HepG2 (cell line): Measurements from ENCODE around the gene CD248. TPM values are rescaled to one million over a fixed set of nuclear protein-coding genes. Genes with fewer than 3 reads are reported as not detected.

Source experiments
- ATAC-seq: fragments of 200-7000 bp; cut with Tn5 transposase; 3 replicates; pipeline ENCODE4 v1.9.1; 2020; ENCODE audit warnings: mild to moderate bottlenecking, moderate library complexity
- BruUV-seq: library from RNA; stranded (reverse); fragments of 400-500 nt; replicated peaks from 2 replicates; lab custom pipeline; 2021; lab: Mats Ljungman, UMichigan
- CTCF ChIA-PET: fragments of 300-600 bp; formaldehyde crosslinking; extraction: SDS; loops from one replicate; lab custom pipeline; 2021; ENCODE audit warnings: low total read pairs, inconsistent platforms, low intra/inter-chr PET ratio; lab: Yijun Ruan, JAX
- POLR2A ChIA-PET: fragments of 350-600 bp; sonication (Branson Sonifier 250); formaldehyde crosslinking; loops from one replicate; lab custom pipeline; 2020; ENCODE audit warnings: antibody characterized with exemption, inconsistent platforms; lab: Yijun Ruan, JAX
- DNase-seq: peaks from one replicate; pipeline ENCODE4 v3.0.0-alpha.2; 2015; ENCODE audit warnings: low spot score
- FAIRE-seq: peaks from 3 replicates; lab custom pipeline; 2011; peaks lifted over from hg19 to GRCh38; lab: Jason Lieb, UNC
- H2AFZ ChIP-seq: one replicate; pipeline ENCODE4 v1.6.1; 2011; ENCODE audit warnings: low read length, inconsistent platforms
- H3K27ac ChIP-seq: fragments of 300-600 bp; 3 replicates; pipeline ENCODE4 v1.8.0; 2011; ENCODE audit warnings: mixed run types, mild to moderate bottlenecking, mixed read lengths, low read length, inconsistent platforms; ENCODE audit not compliant: insufficient read depth; ENCODE audit errors: extremely low read length
- H3K27me3 ChIP-seq, 2 experiments: fragments of 200-600 bp in 1 of 2; 2 replicates in 1 of 2; 3 replicates in 1 of 2; pipeline versions ENCODE4 v1.6.0 to v1.8.0; 2011; ENCODE audit warnings: low read length in 2 of 2, mild to moderate bottlenecking in 2 of 2, moderate library complexity in 2 of 2, inconsistent platforms in 1 of 2; ENCODE audit not compliant: insufficient read depth in 2 of 2, control insufficient read depth in 1 of 2
- H3K36me3 ChIP-seq, 2 experiments: fragments of 200-600 bp in 1 of 2; replicated peaks in 1 of 2; 2 replicates in 1 of 2; 3 replicates in 1 of 2; pipeline versions ENCODE4 v1.5.1 to v1.8.0; 2011; ENCODE audit warnings: low read length in 2 of 2, inconsistent platforms in 1 of 2; ENCODE audit not compliant: insufficient read depth in 2 of 2, control insufficient read depth in 1 of 2
- H3K4me1 ChIP-seq: 2 replicates; pipeline ENCODE4 v1.5.1; 2012; ENCODE audit warnings: low read length, inconsistent platforms; ENCODE audit not compliant: insufficient read depth
- H3K4me2 ChIP-seq: 2 replicates; pipeline ENCODE4 v1.6.0; 2011; ENCODE audit warnings: low read depth, low read length, inconsistent platforms
- H3K4me3 ChIP-seq, 3 experiments: fragments of 200-600 bp in 1 of 3; sonication (generic), shearing (Covaris generic) in 1 of 3; replicated peaks in 1 of 3; 2 replicates each; pipeline ENCODE4 v1.5.1; 2011 to 2016; ENCODE audit warnings: low read length in 3 of 3, inconsistent platforms in 2 of 3, low read depth in 2 of 3, mild to moderate bottlenecking in 2 of 3, control low read depth in 1 of 3, mixed read lengths in 1 of 3; ENCODE audit not compliant: insufficient read depth in 1 of 3
- H3K79me2 ChIP-seq: one replicate; pipeline ENCODE4 v1.6.1; 2011; ENCODE audit warnings: low read length, inconsistent platforms; ENCODE audit not compliant: insufficient read depth
- H3K9ac ChIP-seq: 2 replicates; pipeline ENCODE4 v1.6.0; 2011; ENCODE audit warnings: mild to moderate bottlenecking, low read depth, low read length, inconsistent platforms; ENCODE audit not compliant: insufficient read depth
- H3K9me3 ChIP-seq: 2 replicates; pipeline ENCODE4 v1.5.1; 2012; ENCODE audit warnings: mild to moderate bottlenecking, low read length
- H4K20me1 ChIP-seq: 2 replicates; pipeline ENCODE4 v1.6.0; 2011; ENCODE audit warnings: inconsistent platforms, mild to moderate bottlenecking, low read length, moderate library complexity; ENCODE audit not compliant: insufficient read depth
- CEBPG ChIP-seq: IDR thresholded peaks from 2 replicates; pipeline ENCODE4 v1.6.1; 2016
- DR1 ChIP-seq: sonication (generic); formaldehyde crosslinking; IDR thresholded peaks from 2 replicates; pipeline ENCODE4 v1.8.0; 2021; ENCODE audit warnings: mild to moderate bottlenecking, missing genetic modification reagents, inconsistent platforms
- FOSL1 ChIP-seq: sonication (generic); formaldehyde crosslinking; IDR thresholded peaks from 2 replicates; pipeline ENCODE4 v1.9.0; 2021; ENCODE audit warnings: missing genetic modification reagents, borderline replicate concordance
- GATAD2A ChIP-seq: IDR thresholded peaks from 2 replicates; pipeline ENCODE4 v1.6.1; 2016
- GZF1 ChIP-seq: sonication (generic); formaldehyde crosslinking; IDR thresholded peaks from 2 replicates; pipeline ENCODE4 v1.5.1; 2020; ENCODE audit warnings: mild to moderate bottlenecking, missing genetic modification reagents
- MAZ ChIP-seq, 2 experiments: sonication (generic) in 1 of 2; formaldehyde crosslinking in 1 of 2; IDR thresholded peaks; 2 replicates each; pipeline versions ENCODE4 v1.5.0 to v1.6.1; 2012 to 2020; ENCODE audit warnings: low read depth in 2 of 2, mild to moderate bottlenecking in 2 of 2, borderline replicate concordance in 1 of 2, improper control_type of control experiment in 1 of 2, low read length in 1 of 2, missing genetic modification reagents in 1 of 2, moderate library complexity in 1 of 2
- TARDBP ChIP-seq: sonication (generic); formaldehyde crosslinking; IDR thresholded peaks from 2 replicates; pipeline ENCODE4 v1.8.0; 2022; ENCODE audit warnings: mild to moderate bottlenecking, missing genetic modification reagents
- ZFX ChIP-seq: sonication (generic); formaldehyde crosslinking; IDR thresholded peaks from 2 replicates; pipeline ENCODE4 v1.4.0; 2020; ENCODE audit warnings: mild to moderate bottlenecking, low read depth, missing genetic modification reagents, moderate library complexity
- ZNF335 ChIP-seq: sonication (generic); formaldehyde crosslinking; IDR thresholded peaks from 2 replicates; pipeline ENCODE4 v1.4.0; 2020; ENCODE audit warnings: missing genetic modification reagents
- ZNF33A ChIP-seq: sonication (generic); formaldehyde crosslinking; IDR thresholded peaks from 2 replicates; pipeline ENCODE4 v1.5.1; 2020; ENCODE audit warnings: missing genetic modification reagents, mild to moderate bottlenecking, moderate library complexity, borderline replicate concordance
- WGBS: methylation state at CpG from one replicate; pipeline ENCODE4 v1.1.6; 2017; ENCODE audit warnings: low lambda C conversion rate; 5-methylcytosine and 5-hydroxymethylcytosine counted together
- in situ Hi-C: cut with HindIII; loops from 2 replicates; pipeline ENCODE4 v1.10.0; 2017; ENCODE audit warnings: low pct_unique_long_range_greater_than_20kb; ENCODE audit not compliant: extremely low pct_ligation_motif_present
- intact Hi-C: fragments of 100-400 bp; cut with micrococcal nuclease; formaldehyde crosslinking; loops from one replicate; pipeline ENCODE4 v1.10.0; 2022; ENCODE audit not compliant: unreplicated experiment
- polyA plus RNA-seq, 8 experiments: library from polyadenylated mRNA; depleted of rRNA in 3 of 8; stranded (reverse) in 7 of 8; unstranded in 1 of 8; fragments of >200 nt; fragmentation: Illumina TruSeq in 4 of 8; extraction: Trizol in 4 of 8; gene quantifications; 2 replicates each; pipeline versions ENCODE4 v1.2.1 to v1.2.3, GENCODE V29; 2011 to 2016; ENCODE audit warnings: low read depth in 4 of 8, missing spikeins in 1 of 8, mixed read lengths in 1 of 8; ENCODE audit not compliant: insufficient read depth in 1 of 8
- total RNA-seq, 5 experiments: library from RNA; depleted of rRNA; stranded (reverse); fragments of >200 nt; fragmentation: Illumina TruSeq; extraction: Trizol; gene quantifications; 2 replicates each; pipeline ENCODE4 v1.2.3, GENCODE V29; 2016; ENCODE audit warnings: low read depth in 1 of 5

The CD248 gene
- total and polyA plus RNA-seq, 2 of the 13 experiments (the other 11 are each of a cell fraction or from before 2014, with no cell fraction given), result 0.25 to 0.35 TPM

DNA sequence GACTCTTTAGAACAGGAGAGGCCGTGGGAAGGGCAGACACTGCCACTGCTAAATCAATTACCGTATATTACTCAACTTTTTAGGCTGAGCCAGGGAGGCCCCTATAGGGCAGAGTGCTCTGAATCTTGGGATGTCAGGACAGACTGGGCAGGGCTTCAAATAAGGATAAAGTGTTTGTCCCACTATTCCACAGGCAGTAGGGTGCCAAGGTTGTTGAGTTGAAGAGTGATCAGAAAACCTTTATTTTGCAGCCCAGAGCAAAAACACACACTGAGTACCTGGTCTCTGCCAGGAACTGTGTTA lies 32.2 kb upstream of the CD248 start:
- H3K4me3 ChIP-seq, result peak overlapping the region; percentile 11 to 85 (median 83); a peak in 4 of 6 replicates
- H3K27ac ChIP-seq, result peak overlapping the region; percentile 85
- H4K20me1 ChIP-seq, result no peaks in the 10 kb centered on the region
- peaks cover 2 to 6% of the 10 kb centered on the region in 2 experiments; a peak in 3 of 5 replicates for H3K36me3 ChIP-seq
- H3K27me3 ChIP-seq, result no peaks in the 10 kb centered on the region; a peak in 1 of 5 replicates
- peak overlapping the region; percentile 79 for H3K9ac ChIP-seq
- no TSS peak for BruUV-seq
- no peak overlapping the region for H2AFZ ChIP-seq
- 20% methylated on average over 2 of the region's 2 CpGs for WGBS
- intact Hi-C loops, result no loop called here
- DNase-seq (no peak), FAIRE-seq (no peak), ATAC-seq (no peak)
- H3K4me1 ChIP-seq, result peaks cover 76% of the 10 kb centered on the region
- no peaks in the 10 kb centered on the region for H3K9me3 ChIP-seq
- ChIA-PET CTCF (no interaction called here), POLR2A (interaction anchor here (0.6 kb wide), 2 partner anchors 77 to 238 kb away, joined by 4 read pairs; no protein-coding TSS in a partner anchor)
- in situ Hi-C loops, result no loop called here
- peak overlapping the region; percentile 91 for H3K4me2 ChIP-seq
- H3K79me2 ChIP-seq, result peaks cover 48% of the 10 kb centered on the region
- TF ChIP-seq GATAD2A (peak; percentile 28; the same call in 1 of the 2 replicates), GZF1 (CRISPR knock-in tag) (peak; percentile 97), FOSL1 (CRISPR knock-in tag) (no peak), ZNF33A (CRISPR knock-in tag) (no peak), MAZ (IDR thresholded peaks at IDR 0.05; ENCODE audit: borderline replicate concordance, low read depth, low read length) (no peak), MAZ (CRISPR knock-in tag; IDR thresholded peaks at IDR 0.05; ENCODE audit: low read depth) (0 out of 2 replicates have a peak, but pooled peaks have one; percentile 15), CEBPG (CRISPR knock-in tag) (peak; percentile 26; the same call in 1 of the 2 replicates), ZNF335 (CRISPR knock-in tag) (no peak), TARDBP (CRISPR knock-in tag) (no peak), ZFX (CRISPR knock-in tag) (peak; percentile 15; the same call in 1 of the 2 replicates), DR1 (peak; percentile 19; the same call in 1 of the 2 replicates)
